GM23338 (cell line): Measurements from ENCODE around the gene PLCD3. TPM values are rescaled to one million over a fixed set of nuclear protein-coding genes. Genes with fewer than 3 reads are reported as not detected.

Source experiments
- ATAC-seq: fragments of 200-7000 bp; cut with Tn5 transposase; 3 replicates; pipeline ENCODE4 v1.9.1; 2020
- DNase-seq: peaks from one replicate; pipeline ENCODE4 v3.0.0-alpha.2; 2015; ENCODE audit warnings: low spot score
- H2AFZ ChIP-seq: fragments of 200-600 bp; sonication (generic); 2 replicates; pipeline ENCODE4 v1.8.0; 2016; ENCODE audit warnings: antibody characterized with exemption, mild to moderate bottlenecking, moderate library complexity
- H3F3A ChIP-seq: fragments of 200-600 bp; sonication (generic); replicated peaks from 2 replicates; pipeline ENCODE4 v1.8.0; 2017; ENCODE audit warnings: antibody characterized with exemption, mixed run types, low read depth
- H3K27ac ChIP-seq: fragments of 200-600 bp; sonication (generic); 2 replicates; pipeline ENCODE4 v1.6.1; 2016; ENCODE audit warnings: low read depth
- H3K27me3 ChIP-seq: fragments of 200-600 bp; sonication (generic); 2 replicates; pipeline ENCODE4 v1.8.0; 2016; ENCODE audit warnings: mild to moderate bottlenecking, mixed run types, moderate library complexity; ENCODE audit not compliant: insufficient read depth
- H3K36me3 ChIP-seq: fragments of 200-600 bp; sonication (generic); 2 replicates; pipeline ENCODE4 v1.8.0; 2016; ENCODE audit warnings: mild to moderate bottlenecking; ENCODE audit not compliant: insufficient read depth
- H3K4me1 ChIP-seq: fragments of 200-600 bp; sonication (generic); 2 replicates; pipeline ENCODE4 v1.8.0; 2016; ENCODE audit warnings: mild to moderate bottlenecking, moderate library complexity; ENCODE audit not compliant: insufficient read depth
- H3K4me2 ChIP-seq: fragments of 200-600 bp; sonication (generic); 2 replicates; pipeline ENCODE4 v1.7.1; 2017; ENCODE audit warnings: mixed run types
- H3K4me3 ChIP-seq: fragments of 200-600 bp; sonication (generic); 2 replicates; pipeline ENCODE4 v1.6.1; 2016; ENCODE audit warnings: mixed run types
- H3K79me2 ChIP-seq: fragments of 200-600 bp; sonication (generic); replicated peaks from 2 replicates; pipeline ENCODE4 v1.8.0; 2017; ENCODE audit warnings: mild to moderate bottlenecking; ENCODE audit not compliant: insufficient read depth
- H3K9me2 ChIP-seq: fragments of 200-600 bp; sonication (generic); 2 replicates; pipeline ENCODE4 v1.8.0; 2017; ENCODE audit not compliant: insufficient read depth
- H4K20me1 ChIP-seq: fragments of 200-600 bp; sonication (generic); replicated peaks from 2 replicates; pipeline ENCODE4 v1.8.0; 2017; ENCODE audit warnings: mild to moderate bottlenecking; ENCODE audit not compliant: insufficient read depth
- H3K27ac Mint-ChIP-seq: 2 replicates; pipeline ENCODE4 v1.8.0; 2020; ENCODE audit warnings: inconsistent platforms, mild to moderate bottlenecking, moderate library complexity, mixed read lengths
- H3K27me3 Mint-ChIP-seq: 3 replicates; pipeline ENCODE4 v1.8.0; 2022; ENCODE audit warnings: low read depth, mild to moderate bottlenecking, moderate library complexity, mixed read lengths, inconsistent platforms; ENCODE audit not compliant: insufficient read depth, poor library complexity
- H3K36me3 Mint-ChIP-seq: 3 replicates; pipeline ENCODE4 v1.8.0; 2021; ENCODE audit warnings: low read depth, mild to moderate bottlenecking, inconsistent platforms, moderate library complexity, mixed read lengths
- H3K4me1 Mint-ChIP-seq: 3 replicates; pipeline ENCODE4 v1.8.0; 2020; ENCODE audit warnings: mild to moderate bottlenecking, inconsistent platforms, mixed read lengths
- H3K4me3 Mint-ChIP-seq: 3 replicates; pipeline ENCODE4 v1.8.0; 2021; ENCODE audit warnings: moderate library complexity, mild to moderate bottlenecking, inconsistent platforms, mixed read lengths
- H3K9me3 Mint-ChIP-seq: 3 replicates; pipeline ENCODE4 v1.8.0; 2020; ENCODE audit warnings: moderate library complexity, mild to moderate bottlenecking, inconsistent platforms, mixed read lengths
- CREB1 ChIP-seq: fragments of 250-450 bp; sonication (Bioruptor Pico); IDR thresholded peaks from 2 replicates; pipeline ENCODE4 v1.5.0; 2020; ENCODE audit warnings: low read depth, mild to moderate bottlenecking, moderate library complexity
- EZH2 ChIP-seq: fragments of 200-600 bp; sonication (generic); IDR thresholded peaks from one replicate; pipeline ENCODE4 v1.8.0; 2017; ENCODE audit warnings: antibody characterized with exemption, mild to moderate bottlenecking, low read depth; ENCODE audit not compliant: unreplicated experiment
- JUNB ChIP-seq: IDR thresholded peaks from one replicate; pipeline ENCODE4 v1.6.1; 2016; ENCODE audit warnings: antibody characterized with exemption; ENCODE audit not compliant: unreplicated experiment
- NANOG ChIP-seq: IDR thresholded peaks from 2 replicates; pipeline ENCODE4 v1.6.1; 2016; ENCODE audit warnings: antibody characterized with exemption, borderline replicate concordance
- POLR2AphosphoS5 ChIP-seq: IDR thresholded peaks from 2 replicates; pipeline ENCODE4 v1.6.1; 2016; ENCODE audit warnings: antibody characterized with exemption, low read depth
- STAT1 ChIP-seq: IDR thresholded peaks from one replicate; pipeline ENCODE4 v1.6.1; 2016; ENCODE audit warnings: antibody characterized with exemption; ENCODE audit not compliant: unreplicated experiment
- ZNF114 ChIP-seq: fragments of 250-450 bp; sonication (Bioruptor Pico); IDR thresholded peaks from 2 replicates; pipeline ENCODE4 v1.5.0; 2020; ENCODE audit warnings: mild to moderate bottlenecking, moderate library complexity
- ZNF331 ChIP-seq: fragments of 250-450 bp; sonication (Bioruptor Pico); IDR thresholded peaks from 2 replicates; pipeline ENCODE4 v1.5.0; 2020; ENCODE audit warnings: low read depth, mild to moderate bottlenecking, moderate library complexity
- polyA plus RNA-seq: library from polyadenylated mRNA; unstranded; fragments of >200 nt; fragmentation: Nextera tagmentation; extraction: Ambion mirVana; gene quantifications from 2 replicates; pipeline ENCODE4 v1.2.1, GENCODE V29; 2016
- total RNA-seq: library from RNA; depleted of rRNA; stranded (reverse); fragments of >200 nt; shearing (Covaris generic); gene quantifications from 2 replicates; pipeline ENCODE4 v1.2.3, GENCODE V29; 2014
- TF ChIP-seq, protein P1 (sequence below): IDR thresholded peaks from one replicate; pipeline ENCODE4 v1.6.1; 2018; ENCODE audit warnings: antibody characterized with exemption; ENCODE audit not compliant: unreplicated experiment
- TF ChIP-seq, protein P2 (sequence below), 2 experiments: fragments of 200-600 bp in 1 of 2; sonication (generic) in 1 of 2; conservative IDR thresholded peaks; 2 replicates each; pipeline versions ENCODE4 v1.5.1 to v1.6.1; 2016 to 2017; ENCODE audit warnings: antibody characterized with exemption in 2 of 2, low read depth in 2 of 2, mild to moderate bottlenecking in 2 of 2, moderate library complexity in 1 of 2
- TF ChIP-seq, protein P3 (sequence below): fragments of 250-450 bp; sonication (Bioruptor Pico); IDR thresholded peaks from 2 replicates; pipeline ENCODE4 v1.5.0; 2020; ENCODE audit warnings: mild to moderate bottlenecking, moderate library complexity
- TF ChIP-seq, protein P4 (sequence below): IDR thresholded peaks from 2 replicates; pipeline ENCODE4 v1.6.1; 2016; ENCODE audit warnings: antibody characterized with exemption

The PLCD3 gene
- total and polyA plus RNA-seq, 2 experiments from 2014 or later: 3.0 to 32.1 TPM

DNA sequence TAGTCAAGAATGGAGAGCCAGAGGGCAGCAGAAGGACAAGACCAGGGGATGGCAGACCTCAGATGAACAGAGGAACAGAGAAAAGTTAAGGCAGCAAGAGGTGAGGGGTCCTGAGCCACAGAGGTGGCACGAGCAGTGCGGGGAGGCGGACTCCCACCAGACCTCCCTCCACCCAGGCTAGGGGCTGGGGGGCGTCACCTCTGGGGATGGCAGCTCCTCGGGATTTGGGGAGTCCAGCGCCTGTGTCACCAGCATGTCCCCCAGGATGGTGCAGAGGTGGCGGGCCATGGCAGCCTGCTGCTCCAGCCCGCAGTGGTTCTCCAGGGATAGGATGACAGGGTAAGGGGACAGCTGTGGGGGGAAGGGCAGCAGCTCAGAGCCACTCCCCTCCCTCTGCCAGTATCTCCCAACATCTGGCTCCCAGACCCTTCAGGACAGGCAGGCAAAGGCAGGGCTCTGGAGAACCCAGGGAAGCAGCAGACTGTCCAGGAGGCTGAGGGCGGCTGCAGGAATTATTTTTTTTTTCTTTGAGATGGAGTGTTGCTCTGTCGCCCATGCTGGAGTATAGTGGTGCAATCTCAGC lies 15.8 kb downstream of the PLCD3 start:
- Mint-ChIP-seq H3K27ac (no peak overlapping the region), H3K4me1 (peaks cover 28% of the 10 kb centered on the region), H3K27me3 (peaks cover 20% of the 10 kb centered on the region), H3K36me3 (no peaks in the 10 kb centered on the region), H3K9me3 (no peaks in the 10 kb centered on the region), H3K4me3 (no peak overlapping the region)
- Histone ChIP-seq H3K4me3 (no peak overlapping the region), H3K36me3 (no peaks in the 10 kb centered on the region), H3F3A (no peaks in the 10 kb centered on the region), H2AFZ (no peak overlapping the region), H3K4me1 (peaks cover 4% of the 10 kb centered on the region; the same call in 1 of the 2 replicates), H4K20me1 (no peaks in the 10 kb centered on the region), H3K27ac (no peak overlapping the region), H3K79me2 (no peaks in the 10 kb centered on the region), H3K27me3 (no peaks in the 10 kb centered on the region), H3K9me2 (no peaks in the 10 kb centered on the region), H3K4me2 (no peak overlapping the region)
- no peak for TF ChIP-seq POLR2AphosphoS5
- no peak for TF ChIP-seq NANOG
- TF ChIP-seq ZNF331 (CRISPR knock-in tag): no peak
- TF ChIP-seq ZNF114 (CRISPR knock-in tag): no peak
- no peak for TF ChIP-seq JUNB
- TF ChIP-seq, protein P1, sequence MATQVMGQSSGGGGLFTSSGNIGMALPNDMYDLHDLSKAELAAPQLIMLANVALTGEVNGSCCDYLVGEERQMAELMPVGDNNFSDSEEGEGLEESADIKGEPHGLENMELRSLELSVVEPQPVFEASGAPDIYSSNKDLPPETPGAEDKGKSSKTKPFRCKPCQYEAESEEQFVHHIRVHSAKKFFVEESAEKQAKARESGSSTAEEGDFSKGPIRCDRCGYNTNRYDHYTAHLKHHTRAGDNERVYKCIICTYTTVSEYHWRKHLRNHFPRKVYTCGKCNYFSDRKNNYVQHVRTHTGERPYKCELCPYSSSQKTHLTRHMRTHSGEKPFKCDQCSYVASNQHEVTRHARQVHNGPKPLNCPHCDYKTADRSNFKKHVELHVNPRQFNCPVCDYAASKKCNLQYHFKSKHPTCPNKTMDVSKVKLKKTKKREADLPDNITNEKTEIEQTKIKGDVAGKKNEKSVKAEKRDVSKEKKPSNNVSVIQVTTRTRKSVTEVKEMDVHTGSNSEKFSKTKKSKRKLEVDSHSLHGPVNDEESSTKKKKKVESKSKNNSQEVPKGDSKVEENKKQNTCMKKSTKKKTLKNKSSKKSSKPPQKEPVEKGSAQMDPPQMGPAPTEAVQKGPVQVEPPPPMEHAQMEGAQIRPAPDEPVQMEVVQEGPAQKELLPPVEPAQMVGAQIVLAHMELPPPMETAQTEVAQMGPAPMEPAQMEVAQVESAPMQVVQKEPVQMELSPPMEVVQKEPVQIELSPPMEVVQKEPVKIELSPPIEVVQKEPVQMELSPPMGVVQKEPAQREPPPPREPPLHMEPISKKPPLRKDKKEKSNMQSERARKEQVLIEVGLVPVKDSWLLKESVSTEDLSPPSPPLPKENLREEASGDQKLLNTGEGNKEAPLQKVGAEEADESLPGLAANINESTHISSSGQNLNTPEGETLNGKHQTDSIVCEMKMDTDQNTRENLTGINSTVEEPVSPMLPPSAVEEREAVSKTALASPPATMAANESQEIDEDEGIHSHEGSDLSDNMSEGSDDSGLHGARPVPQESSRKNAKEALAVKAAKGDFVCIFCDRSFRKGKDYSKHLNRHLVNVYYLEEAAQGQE: no peak
- no peak for TF ChIP-seq EZH2
- TF ChIP-seq, protein P2, sequence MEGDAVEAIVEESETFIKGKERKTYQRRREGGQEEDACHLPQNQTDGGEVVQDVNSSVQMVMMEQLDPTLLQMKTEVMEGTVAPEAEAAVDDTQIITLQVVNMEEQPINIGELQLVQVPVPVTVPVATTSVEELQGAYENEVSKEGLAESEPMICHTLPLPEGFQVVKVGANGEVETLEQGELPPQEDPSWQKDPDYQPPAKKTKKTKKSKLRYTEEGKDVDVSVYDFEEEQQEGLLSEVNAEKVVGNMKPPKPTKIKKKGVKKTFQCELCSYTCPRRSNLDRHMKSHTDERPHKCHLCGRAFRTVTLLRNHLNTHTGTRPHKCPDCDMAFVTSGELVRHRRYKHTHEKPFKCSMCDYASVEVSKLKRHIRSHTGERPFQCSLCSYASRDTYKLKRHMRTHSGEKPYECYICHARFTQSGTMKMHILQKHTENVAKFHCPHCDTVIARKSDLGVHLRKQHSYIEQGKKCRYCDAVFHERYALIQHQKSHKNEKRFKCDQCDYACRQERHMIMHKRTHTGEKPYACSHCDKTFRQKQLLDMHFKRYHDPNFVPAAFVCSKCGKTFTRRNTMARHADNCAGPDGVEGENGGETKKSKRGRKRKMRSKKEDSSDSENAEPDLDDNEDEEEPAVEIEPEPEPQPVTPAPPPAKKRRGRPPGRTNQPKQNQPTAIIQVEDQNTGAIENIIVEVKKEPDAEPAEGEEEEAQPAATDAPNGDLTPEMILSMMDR (conservative IDR thresholded peaks at IDR 0.05; ENCODE audit: low read depth in 2 of 2): no peak
- TF ChIP-seq, protein P3, sequence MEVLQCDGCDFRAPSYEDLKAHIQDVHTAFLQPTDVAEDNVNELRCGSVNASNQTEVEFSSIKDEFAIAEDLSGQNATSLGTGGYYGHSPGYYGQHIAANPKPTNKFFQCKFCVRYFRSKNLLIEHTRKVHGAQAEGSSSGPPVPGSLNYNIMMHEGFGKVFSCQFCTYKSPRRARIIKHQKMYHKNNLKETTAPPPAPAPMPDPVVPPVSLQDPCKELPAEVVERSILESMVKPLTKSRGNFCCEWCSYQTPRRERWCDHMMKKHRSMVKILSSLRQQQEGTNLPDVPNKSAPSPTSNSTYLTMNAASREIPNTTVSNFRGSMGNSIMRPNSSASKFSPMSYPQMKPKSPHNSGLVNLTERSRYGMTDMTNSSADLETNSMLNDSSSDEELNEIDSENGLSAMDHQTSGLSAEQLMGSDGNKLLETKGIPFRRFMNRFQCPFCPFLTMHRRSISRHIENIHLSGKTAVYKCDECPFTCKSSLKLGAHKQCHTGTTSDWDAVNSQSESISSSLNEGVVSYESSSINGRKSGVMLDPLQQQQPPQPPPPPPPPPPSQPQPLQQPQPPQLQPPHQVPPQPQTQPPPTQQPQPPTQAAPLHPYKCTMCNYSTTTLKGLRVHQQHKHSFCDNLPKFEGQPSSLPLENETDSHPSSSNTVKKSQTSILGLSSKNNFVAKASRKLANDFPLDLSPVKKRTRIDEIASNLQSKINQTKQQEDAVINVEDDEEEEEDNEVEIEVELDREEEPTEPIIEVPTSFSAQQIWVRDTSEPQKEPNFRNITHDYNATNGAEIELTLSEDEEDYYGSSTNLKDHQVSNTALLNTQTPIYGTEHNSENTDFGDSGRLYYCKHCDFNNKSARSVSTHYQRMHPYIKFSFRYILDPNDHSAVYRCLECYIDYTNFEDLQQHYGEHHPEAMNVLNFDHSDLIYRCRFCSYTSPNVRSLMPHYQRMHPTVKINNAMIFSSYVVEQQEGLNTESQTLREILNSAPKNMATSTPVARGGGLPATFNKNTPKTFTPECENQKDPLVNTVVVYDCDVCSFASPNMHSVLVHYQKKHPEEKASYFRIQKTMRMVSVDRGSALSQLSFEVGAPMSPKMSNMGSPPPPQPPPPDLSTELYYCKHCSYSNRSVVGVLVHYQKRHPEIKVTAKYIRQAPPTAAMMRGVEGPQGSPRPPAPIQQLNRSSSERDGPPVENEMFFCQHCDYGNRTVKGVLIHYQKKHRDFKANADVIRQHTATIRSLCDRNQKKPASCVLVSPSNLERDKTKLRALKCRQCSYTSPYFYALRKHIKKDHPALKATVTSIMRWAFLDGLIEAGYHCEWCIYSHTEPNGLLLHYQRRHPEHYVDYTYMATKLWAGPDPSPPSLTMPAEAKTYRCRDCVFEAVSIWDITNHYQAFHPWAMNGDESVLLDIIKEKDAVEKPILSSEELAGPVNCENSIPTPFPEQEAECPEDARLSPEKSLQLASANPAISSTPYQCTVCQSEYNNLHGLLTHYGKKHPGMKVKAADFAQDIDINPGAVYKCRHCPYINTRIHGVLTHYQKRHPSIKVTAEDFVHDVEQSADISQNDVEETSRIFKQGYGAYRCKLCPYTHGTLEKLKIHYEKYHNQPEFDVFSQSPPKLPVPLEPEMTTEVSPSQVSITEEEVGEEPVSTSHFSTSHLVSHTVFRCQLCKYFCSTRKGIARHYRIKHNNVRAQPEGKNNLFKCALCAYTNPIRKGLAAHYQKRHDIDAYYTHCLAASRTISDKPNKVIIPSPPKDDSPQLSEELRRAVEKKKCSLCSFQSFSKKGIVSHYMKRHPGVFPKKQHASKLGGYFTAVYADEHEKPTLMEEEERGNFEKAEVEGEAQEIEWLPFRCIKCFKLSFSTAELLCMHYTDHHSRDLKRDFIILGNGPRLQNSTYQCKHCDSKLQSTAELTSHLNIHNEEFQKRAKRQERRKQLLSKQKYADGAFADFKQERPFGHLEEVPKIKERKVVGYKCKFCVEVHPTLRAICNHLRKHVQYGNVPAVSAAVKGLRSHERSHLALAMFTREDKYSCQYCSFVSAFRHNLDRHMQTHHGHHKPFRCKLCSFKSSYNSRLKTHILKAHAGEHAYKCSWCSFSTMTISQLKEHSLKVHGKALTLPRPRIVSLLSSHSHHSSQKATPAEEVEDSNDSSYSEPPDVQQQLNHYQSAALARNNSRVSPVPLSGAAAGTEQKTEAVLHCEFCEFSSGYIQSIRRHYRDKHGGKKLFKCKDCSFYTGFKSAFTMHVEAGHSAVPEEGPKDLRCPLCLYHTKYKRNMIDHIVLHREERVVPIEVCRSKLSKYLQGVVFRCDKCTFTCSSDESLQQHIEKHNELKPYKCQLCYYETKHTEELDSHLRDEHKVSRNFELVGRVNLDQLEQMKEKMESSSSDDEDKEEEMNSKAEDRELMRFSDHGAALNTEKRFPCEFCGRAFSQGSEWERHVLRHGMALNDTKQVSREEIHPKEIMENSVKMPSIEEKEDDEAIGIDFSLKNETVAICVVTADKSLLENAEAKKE (CRISPR knock-in tag): no peak
- TF ChIP-seq, protein P4, sequence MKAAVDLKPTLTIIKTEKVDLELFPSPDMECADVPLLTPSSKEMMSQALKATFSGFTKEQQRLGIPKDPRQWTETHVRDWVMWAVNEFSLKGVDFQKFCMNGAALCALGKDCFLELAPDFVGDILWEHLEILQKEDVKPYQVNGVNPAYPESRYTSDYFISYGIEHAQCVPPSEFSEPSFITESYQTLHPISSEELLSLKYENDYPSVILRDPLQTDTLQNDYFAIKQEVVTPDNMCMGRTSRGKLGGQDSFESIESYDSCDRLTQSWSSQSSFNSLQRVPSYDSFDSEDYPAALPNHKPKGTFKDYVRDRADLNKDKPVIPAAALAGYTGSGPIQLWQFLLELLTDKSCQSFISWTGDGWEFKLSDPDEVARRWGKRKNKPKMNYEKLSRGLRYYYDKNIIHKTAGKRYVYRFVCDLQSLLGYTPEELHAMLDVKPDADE: no peak
- TF ChIP-seq CREB1 (CRISPR knock-in tag): no peak
- TF ChIP-seq STAT1: no peak
- DNase-seq: no peak
- no peak for ATAC-seq
